ENCODE data around the gene IL17RD. TPM values are rescaled to one million over a fixed set of nuclear protein-coding genes. Genes with fewer than 3 reads are reported as not detected.

Gene IL17RD
- total RNA-seq, 1 experiment from 2014 or later, result 3.5 TPM

- Histone ChIP-seq H3K9me3 (ENCODE audit: control insufficient read depth, insufficient read depth, low read depth, low read length) (no peaks in the 10 kb centered on the region), H3K4me3 (ENCODE audit: low read depth in 2 of 2, low read length in 2 of 2) (no peak overlapping the region), H3K27me3 (ENCODE audit: control insufficient read depth, insufficient read depth, low read length) (no peaks in the 10 kb centered on the region), H3K27ac (ENCODE audit: low read length) (no peak overlapping the region), H3K36me3 (ENCODE audit: control insufficient read depth, insufficient read depth, low read length) (no peaks in the 10 kb centered on the region), H3K4me1 (ENCODE audit: control insufficient read depth, insufficient read depth, low read length) (peaks cover 11% of the 10 kb centered on the region)
- no peak for ATAC-seq
- no TSS peak for BruUV-seq (replicated peaks)
- ChIA-PET POLR2A (no interaction called here), CTCF (no interaction called here)
- TF ChIP-seq CTCF (IDR thresholded peaks at IDR 0.05) (no peak), TCF7L2 (IDR thresholded peaks at IDR 0.05; ENCODE audit: low read depth, low read length) (no peak), SIN3A (IDR thresholded peaks at IDR 0.05; ENCODE audit: borderline replicate concordance, insufficient read depth, low read depth, low read length) (no peak), POLR2AphosphoS5 (IDR thresholded peaks at IDR 0.05; ENCODE audit: low read depth, low read length) (no peak)
- TF ChIP-seq, protein P1, sequence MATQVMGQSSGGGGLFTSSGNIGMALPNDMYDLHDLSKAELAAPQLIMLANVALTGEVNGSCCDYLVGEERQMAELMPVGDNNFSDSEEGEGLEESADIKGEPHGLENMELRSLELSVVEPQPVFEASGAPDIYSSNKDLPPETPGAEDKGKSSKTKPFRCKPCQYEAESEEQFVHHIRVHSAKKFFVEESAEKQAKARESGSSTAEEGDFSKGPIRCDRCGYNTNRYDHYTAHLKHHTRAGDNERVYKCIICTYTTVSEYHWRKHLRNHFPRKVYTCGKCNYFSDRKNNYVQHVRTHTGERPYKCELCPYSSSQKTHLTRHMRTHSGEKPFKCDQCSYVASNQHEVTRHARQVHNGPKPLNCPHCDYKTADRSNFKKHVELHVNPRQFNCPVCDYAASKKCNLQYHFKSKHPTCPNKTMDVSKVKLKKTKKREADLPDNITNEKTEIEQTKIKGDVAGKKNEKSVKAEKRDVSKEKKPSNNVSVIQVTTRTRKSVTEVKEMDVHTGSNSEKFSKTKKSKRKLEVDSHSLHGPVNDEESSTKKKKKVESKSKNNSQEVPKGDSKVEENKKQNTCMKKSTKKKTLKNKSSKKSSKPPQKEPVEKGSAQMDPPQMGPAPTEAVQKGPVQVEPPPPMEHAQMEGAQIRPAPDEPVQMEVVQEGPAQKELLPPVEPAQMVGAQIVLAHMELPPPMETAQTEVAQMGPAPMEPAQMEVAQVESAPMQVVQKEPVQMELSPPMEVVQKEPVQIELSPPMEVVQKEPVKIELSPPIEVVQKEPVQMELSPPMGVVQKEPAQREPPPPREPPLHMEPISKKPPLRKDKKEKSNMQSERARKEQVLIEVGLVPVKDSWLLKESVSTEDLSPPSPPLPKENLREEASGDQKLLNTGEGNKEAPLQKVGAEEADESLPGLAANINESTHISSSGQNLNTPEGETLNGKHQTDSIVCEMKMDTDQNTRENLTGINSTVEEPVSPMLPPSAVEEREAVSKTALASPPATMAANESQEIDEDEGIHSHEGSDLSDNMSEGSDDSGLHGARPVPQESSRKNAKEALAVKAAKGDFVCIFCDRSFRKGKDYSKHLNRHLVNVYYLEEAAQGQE (IDR thresholded peaks at IDR 0.05; ENCODE audit: insufficient read depth in 1 of 2, low read depth in 2 of 2, low read length in 1 of 2), result no peak
- no peak for DNase-seq (ENCODE audit: low read depth, low spot score)
- intact Hi-C loops (cut with micrococcal nuclease; ENCODE audit: unreplicated experiment) (no loop called here), in situ Hi-C loops (cut with HindIII; ENCODE audit: low pct_unique_long_range_greater_than_20kb, low sequenced_read_pairs) (no loop called here)
These were observed 116.4 kb downstream of the IL17RD start for GRCh38 chr3:57048728-57049127.

- ATAC-seq (peak; percentile 39; the same call in 1 of the 2 replicates), DNase-seq (ENCODE audit: low read depth, low spot score) (no peak)
- Histone ChIP-seq H3K36me3 (ENCODE audit: control insufficient read depth, insufficient read depth, low read length) (no peaks in the 10 kb centered on the region), H3K9me3 (ENCODE audit: control insufficient read depth, insufficient read depth, low read depth, low read length) (no peaks in the 10 kb centered on the region), H3K4me3 (ENCODE audit: low read depth in 2 of 2, low read length in 2 of 2) (no peak overlapping the region), H3K27me3 (ENCODE audit: control insufficient read depth, insufficient read depth, low read length) (no peaks in the 10 kb centered on the region), H3K4me1 (ENCODE audit: control insufficient read depth, insufficient read depth, low read length) (peaks cover 11% of the 10 kb centered on the region), H3K27ac (ENCODE audit: low read length) (no peak overlapping the region)
- CTCF ChIA-PET, result no interaction called here
- TF ChIP-seq CTCF (IDR thresholded peaks at IDR 0.05) (no peak), SIN3A (IDR thresholded peaks at IDR 0.05; ENCODE audit: borderline replicate concordance, insufficient read depth, low read depth, low read length) (no peak), POLR2AphosphoS5 (IDR thresholded peaks at IDR 0.05; ENCODE audit: low read depth, low read length) (no peak), TCF7L2 (IDR thresholded peaks at IDR 0.05; ENCODE audit: low read depth, low read length) (no peak)
- TF ChIP-seq, protein P1 (IDR thresholded peaks at IDR 0.05; ENCODE audit: insufficient read depth in 1 of 2, low read depth in 2 of 2, low read length in 1 of 2), result no peak
- no TSS peak for BruUV-seq (replicated peaks)
- POLR2A ChIA-PET, result no interaction called here
- intact Hi-C loops (cut with micrococcal nuclease; ENCODE audit: unreplicated experiment) (no loop called here), in situ Hi-C loops (cut with HindIII; ENCODE audit: low pct_unique_long_range_greater_than_20kb, low sequenced_read_pairs) (no loop called here)
These were observed 117.0 kb downstream of the IL17RD start for GRCh38 chr3:57048052-57048671.

Measured in Panc1 (cell line).